HPDE6-E6E7 (cell line): ENCODE data around the gene TVP23A.
"Not testable (repeated sequence)": the region's sequence is repeated elsewhere in the genome, so short reads cannot be mapped to it uniquely, and the experiment has no call there.

Experiments used
- DNase-seq: peaks from one replicate; pipeline ENCODE4 v3.0.0; 2011; ENCODE audit warnings: missing footprints; ENCODE audit errors: extremely low spot score

The TVP23A gene

DNA sequence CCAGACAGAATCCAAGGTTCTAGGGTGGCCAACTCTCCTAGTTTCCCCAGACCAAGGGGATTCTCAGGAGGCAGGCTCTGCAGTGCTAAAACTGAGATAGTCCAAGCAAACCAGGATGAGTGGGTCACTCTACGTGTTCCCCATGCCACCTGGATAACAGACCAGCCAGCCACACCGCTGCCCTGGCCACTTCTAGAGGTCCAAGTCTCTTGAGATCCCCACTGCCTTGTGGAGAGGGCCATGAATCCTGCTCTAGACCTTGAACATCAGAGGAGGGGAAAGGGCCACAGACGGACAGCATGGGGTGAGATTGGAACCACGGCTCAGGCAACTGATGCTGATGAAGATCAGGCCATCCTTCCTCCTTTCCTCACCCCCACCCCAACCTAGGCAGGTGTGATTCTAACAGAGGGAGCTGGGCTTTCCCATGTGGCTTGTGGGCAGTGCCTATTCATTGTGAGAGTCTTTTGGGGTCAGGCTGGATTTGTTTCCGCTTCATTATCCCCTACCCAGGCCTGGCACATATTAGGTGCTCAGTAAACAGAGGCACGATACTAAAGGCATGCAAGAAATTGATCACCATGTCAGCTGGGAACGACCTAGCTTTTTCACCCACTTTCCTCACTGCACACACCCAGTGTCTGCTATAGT, 16.8 kb upstream of the TVP23A start:
- no peak for DNase-seq

DNA sequence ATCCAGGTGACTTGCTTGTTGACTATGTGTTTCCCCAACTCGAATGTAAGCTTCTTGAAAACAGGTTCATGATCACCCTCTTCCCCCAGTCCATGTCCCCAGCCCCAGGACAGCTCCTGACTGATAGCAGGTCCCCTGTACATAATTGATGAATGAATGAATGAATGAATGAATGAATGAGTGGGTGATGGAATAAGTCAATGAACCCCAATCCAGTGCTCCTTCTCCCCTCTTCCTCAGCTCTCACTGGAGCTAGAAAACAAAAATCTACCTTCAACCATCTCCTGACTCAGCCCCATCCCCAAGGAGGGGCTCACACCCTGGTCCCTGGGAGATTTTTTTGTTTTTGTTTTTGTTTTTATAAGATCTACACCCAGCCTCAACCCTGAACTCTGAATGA, 16.2 kb upstream of the TVP23A start:
- DNase-seq = no peak

DNA sequence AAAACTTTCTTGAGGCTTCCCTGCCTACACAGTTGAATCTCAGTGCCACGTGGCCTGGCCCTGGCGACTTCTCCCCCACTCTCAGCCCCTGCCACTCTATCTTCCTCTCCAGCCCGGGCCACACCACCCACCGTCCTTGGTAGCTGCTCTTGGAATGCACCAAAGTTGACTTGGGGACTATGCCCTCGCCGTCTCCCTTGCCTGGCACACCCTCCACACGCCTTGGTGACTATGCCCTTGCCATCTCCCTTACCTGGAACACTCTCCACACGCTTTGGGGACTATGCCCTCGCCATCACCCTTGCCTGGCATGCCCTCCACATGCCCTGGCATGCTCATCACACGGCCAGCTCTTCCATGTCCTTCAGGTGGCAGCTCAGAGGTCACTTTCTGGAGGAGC, 15.5 kb upstream of the TVP23A start:
- no peak for DNase-seq

DNA sequence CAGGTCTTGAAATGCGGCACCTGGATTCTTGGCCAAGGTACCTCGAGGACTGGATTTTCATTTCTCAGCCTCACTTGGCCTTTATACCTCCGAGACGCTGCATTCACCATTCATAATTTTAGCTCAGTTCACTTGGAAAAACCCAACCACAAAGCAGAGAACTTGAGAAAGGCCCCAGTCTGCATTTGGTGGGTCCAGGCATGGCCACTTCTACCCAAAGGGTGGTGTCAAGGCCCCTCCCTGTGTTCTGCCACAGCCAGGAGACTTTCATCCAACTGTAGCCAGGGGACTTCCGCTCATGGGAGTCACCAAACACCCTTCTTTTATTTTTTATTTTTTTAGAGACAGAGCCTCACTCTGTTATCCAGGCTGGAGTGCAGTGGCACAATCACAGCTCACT, 14.7 kb upstream of the TVP23A start:
- no peak for DNase-seq

DNA sequence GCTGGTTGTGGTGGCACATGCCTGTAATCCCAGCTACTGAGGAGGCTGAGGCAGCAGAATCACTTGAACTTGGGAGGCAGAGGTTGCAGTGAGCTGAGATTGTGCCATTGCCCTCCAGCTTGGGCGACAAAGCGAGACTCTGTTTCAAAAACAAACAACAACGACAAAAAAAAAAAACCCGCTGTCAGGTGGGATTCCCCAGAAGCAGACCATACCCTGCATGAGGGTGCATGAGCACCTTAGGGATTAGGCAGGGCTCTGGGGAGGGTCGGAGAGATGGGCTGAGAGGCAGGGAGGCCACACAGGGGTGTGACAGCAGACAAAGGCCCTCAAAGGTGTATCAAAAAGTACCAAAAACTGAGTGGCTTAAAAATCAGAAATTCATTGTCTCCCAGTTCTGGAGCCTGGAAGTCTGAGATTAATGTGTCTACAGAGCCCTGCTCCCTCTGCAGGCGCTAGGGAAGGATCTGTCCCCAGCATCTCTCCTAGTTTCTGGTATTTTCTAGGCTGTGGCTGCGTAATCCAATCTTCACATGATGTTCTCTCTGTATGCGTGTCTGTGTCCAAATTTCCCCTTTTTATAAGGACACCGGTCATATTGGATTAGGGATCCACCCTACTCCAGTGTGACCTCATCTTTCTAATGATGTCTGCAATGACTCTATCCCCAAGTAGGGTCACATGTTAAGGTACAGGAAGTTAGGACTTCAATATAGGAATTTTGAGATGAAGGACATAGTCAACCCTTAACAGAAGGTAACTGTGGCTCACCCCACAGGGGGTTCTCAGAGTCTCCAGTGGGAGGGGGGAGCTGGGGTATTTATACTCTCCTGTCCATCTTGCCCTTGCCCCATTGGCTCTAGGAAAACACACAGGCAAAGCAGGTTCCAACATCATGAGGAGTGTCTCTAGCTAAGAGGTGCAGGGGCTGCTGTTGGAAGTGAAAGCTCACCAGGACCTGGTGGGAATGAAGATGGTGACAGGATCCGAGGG, 13.6 kb upstream of the TVP23A start:
- DNase-seq = no peak

DNA sequence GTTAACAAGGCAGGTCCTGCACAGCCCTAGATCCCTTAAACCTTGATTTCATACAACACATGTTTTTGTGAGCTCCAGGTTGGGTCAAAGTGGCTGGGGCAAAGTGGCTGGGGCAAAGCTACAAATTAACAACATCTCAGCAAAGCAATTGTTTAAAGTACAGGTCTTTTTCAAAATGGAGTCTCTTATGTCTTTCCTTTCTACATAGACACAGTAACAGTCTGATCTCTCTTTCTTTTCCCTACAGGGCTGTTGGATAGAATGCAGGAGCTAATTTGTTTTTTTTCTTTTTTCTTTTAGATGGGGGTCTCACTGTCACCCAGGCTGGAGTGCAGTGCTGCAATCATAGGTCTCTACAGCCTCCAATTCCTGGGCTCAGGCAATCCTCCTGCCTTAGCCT, 11.6 kb upstream of the TVP23A start:
- DNase-seq = not testable (repeated sequence)

DNA sequence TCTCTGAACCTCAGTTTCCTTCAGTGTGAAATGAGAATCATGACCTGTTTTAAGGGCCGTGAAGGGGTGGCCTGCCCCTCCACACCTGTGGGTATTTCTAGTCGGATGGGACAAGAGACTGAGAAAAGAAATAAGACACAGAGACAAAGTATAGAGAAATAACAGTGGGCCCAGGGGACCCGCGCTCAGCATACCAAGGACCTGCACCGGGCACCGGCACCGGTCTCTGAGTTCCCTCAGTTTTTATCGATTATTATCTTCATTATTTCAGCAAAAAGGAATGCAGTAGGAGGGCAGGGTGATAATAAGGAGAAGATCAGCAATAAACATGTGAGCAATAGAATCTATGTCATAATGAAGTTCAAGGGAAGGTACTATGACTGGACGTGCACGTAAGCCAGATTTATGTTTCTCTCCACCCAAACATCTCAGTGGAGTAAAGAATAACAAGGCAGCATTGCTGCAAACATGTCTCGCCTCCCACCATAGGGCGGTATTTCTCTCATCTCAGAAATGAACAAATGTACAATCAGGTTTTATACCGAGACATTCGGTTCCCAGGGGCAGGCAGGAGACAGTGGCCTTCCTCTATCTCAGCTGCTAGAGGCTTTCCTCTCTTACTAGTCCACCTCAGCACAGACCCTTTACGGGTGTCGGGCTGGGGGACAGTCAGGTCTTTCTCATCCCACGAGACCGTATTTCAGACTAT, 10.9 kb upstream of the TVP23A start:
- not testable (repeated sequence) for DNase-seq

DNA sequence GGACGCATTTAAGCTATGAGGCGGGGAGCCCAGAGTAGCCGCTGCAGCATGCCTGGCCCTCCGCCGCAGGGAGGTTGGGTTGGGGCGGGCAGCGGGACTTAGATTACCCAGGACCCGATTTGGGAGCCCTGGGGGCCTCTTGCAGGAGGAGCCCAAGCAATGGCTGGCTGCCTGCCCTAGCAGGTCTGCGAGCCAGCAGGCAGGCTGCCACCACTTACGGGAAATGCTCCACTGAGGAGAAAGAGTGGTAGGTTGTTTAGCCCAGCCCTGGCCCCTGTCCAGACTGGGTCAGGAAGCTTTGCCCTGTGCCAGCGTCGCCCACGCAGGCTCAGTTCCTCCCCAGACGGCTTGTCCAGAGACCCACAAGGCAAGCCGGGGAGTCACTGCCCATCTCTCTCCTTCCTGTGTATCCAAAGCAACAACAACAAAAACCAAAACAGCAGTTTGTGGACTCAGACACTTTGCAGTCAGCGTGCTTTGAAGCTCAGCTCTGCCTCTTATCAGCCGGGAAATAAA, 10.3 kb upstream of the TVP23A start:
- peak; percentile 36 for DNase-seq

DNA sequence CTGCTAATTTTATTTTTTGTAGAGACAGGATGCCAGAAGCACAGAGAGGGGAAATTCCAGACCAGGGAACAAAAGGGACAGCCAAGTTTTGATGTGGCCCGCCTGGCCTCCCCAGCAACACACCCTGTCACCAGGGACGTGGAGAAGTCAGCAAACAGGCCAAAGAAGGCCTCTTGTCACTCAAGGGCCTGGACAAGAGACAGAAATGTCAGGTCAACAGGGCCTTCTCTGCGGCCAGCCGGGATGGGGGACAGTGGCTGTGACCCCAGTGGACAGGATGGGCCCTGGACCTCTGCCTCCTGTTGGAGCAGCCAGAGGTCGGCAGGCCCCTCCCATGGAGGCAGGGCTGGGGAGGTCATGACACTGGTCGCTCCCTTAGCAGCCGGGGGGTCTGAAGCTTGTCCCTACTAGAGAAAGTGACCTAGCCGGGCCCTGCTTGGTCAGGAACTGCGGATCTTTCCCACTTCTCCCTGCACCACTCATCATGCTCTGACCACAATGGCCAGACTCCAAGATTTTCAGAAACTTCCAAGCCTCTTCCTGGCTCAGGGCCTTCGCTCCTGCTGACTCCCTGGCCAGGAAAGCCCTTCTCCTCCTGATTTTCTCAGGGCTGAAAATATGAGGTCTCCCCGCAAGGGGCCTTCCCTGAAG, 9.2 kb upstream of the TVP23A start:
- DNase-seq = no peak

DNA sequence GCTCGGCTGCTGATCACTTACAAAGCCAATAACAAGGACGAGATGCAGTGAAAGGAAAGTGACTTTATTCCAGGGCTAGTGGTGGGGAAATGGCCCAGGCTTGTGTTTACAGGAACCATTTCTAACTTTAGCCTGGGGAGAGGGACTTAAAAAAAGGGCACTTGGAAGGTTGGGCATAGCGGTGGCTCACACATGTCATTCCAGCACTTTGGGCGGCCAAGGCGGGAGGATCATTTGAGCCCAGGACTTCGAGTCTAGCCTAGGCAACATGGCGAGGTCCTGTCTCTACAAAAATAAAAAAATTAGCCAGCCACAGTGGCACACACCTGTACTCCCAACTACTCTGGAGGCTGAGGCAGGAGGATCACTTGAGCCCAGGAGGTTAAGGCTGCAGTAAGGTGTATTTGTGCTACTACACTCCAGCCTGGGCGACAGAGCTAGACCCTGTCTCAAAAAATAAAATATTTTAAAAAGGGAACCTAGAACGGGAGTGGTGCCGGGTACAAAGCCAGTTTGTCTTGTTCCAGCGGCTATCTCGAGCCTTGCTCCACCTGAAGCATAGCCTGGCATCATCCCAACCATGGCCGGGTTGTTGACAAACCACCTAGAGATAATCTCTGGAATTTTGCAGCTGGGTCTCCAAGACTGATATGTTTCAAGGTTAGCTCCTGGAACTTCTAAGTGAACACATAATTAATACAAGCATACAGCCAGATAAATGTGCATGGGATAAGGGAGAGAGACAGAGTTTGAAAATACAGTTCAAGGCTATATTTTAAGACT, 5.7 kb upstream of the TVP23A start:
- DNase-seq = no peak

DNA sequence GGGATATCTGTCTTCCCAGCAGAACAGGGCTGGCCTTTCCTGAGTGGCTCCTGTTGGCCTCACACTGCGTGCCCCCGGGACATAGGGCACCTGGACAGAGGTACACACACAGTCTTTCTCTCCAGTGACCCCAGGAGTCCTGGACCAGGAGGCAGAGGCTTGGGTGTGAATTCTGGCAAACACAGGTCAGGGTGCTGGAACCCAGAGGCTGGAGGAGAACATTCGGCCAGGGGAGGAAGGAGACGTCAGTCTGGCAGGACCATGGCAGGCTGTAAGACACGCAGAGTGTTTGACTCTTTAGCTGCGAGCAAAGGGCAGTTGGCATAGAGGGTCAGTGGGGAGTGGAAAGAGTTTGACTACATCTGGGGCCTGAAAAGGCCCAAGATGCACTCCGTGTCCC, 4.1 kb upstream of the TVP23A start:
- DNase-seq = no peak

DNA sequence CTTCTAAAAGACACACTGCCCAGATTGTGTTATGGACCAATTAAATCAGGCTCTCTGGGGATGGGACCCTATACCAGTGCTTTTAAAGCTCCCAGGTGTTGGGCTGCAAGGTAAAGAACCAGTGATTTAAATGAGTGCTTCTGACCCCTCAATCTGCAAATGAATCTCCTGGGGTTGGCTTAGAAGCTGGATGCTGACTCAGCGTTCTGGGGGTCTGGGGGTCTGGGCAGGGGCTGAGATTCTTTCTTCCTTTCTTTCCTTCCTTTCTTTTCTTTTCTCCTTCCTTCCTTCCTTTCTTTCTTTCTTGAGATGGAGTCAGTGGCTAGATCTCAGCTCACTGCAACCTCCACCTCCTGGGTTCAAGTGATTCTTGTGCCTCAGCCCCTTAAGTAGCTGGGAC, 2.0 kb upstream of the TVP23A start:
- DNase-seq = no peak

DNA sequence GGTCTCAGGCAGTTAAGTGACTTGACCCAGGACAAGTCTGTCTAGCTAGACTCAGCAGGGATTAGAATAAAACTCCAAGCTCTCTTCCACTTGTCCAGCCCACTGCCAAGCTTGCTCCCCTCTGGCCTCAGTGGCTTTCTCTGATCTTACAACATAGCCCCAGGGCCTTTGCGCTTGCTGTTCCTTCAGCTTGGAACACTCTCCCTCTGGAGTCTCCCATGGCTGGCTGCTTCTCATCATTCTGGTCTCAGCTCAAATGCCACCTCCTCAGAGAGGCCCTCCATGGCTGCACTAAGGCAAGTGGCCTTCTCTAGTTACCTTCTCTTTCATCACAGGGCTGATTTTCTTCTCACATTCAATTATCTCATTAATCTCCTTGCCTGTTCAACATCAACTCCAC, 1.1 kb downstream of the TVP23A start:
- no peak for DNase-seq

DNA sequence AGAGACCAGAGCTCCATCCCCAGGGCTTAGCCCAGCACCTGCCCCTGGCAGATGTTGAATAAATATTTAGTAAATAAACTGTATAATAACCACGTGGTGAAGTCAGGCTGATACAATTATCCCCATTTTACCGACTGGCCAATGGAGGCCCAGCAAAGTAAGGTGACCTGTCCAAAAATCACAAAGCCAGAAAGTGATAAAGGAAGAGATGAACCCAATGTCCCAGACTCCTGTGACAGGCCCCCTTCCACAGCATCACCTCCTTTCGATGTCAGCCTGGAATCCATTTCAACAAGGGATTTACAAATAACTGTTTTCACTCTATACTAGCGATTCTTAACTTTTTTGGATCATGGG, 5.5 kb downstream of the TVP23A start:
- DNase-seq = no peak

DNA sequence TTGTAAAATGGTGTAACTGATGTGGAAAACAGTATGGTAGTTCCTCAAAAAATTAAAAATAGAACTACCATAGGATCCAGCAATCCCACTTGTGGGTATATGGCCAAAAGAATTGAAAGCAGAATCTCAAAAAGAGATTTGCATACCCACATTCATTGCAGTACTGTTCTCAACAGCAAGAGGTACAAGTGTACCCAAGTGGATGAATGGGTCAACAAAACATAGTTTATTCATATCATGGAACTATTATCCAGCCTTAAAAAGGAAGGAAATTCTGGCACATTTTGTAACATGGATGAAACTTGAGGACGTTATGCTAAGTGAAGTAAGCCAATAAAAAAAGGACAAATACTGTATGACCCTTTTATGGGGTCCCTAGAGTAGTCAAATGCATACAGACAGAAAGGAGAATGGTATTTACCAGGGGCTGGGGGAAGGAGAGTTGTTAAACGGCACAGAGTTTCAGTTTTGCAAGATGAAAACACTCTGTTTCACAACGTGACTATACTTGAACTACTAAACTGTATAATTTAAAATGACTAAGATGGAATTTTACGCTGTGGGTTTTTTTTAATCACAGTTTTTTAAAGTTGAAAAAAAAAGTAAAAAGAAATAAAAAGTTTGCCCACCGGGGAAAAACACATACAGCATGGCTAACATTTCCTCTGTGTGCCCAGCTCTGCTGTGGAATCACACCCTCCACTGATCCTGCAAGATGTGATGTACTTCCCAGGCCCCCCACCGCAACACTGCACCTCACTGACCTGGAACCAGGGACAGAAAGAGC, 6.1 kb downstream of the TVP23A start:
- DNase-seq = no peak

DNA sequence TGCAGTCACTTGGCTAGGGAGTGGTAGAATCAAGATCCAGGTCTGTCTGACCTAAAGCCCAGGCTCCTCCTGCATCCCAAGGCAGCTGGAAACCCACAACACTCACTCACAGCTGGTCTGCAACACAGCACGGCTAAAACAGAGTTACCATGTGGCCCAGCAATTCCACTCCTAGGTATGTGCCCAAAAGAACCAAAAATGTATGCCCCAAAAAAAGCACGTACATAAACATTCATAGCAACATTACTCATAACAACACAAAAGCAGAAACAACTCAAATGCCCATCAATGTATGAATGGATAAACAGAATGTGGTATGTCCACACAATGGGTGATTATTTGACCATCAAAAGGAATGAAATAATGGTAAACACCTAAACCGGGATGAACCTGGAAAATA, 8.9 kb downstream of the TVP23A start:
- DNase-seq = no peak

DNA sequence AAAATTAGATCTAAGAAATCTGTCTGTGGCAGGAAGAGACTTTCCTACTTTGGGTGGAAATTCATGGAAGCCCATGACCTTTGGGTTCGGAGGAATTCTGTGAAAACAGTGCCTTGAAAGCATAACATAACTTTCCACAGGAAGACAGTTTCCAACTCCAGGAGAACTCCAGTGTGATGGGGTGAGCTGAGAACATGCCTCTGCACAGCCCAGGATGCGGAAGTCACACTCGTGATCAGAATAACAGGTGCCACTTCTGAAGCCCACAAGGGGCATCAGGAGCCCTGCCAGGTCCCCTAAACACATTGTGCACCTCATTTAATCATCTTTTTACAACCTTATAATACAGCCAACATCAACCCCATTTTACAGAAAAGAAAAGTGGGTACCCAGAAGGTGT, 9.7 kb downstream of the TVP23A start:
- DNase-seq = no peak

DNA sequence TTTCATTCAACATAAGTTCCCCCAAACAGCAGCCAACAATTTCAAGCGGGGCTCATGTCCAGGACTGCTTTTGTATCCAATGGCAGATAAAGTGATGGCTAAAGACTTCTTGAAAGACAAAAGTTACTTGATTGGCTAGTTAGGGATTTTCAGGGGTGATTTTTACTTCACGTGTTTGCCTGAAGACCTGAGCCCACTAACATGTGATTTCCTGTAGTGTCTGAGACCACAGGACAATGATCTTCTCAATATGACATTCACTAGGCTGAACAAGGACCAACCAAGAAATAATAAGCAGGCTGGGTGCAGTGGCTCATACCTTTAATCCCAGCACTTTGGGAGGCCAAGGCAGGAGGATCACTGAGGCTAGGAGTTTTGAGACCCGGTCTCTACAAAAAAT, 10.4 kb downstream of the TVP23A start:
- no peak for DNase-seq

DNA sequence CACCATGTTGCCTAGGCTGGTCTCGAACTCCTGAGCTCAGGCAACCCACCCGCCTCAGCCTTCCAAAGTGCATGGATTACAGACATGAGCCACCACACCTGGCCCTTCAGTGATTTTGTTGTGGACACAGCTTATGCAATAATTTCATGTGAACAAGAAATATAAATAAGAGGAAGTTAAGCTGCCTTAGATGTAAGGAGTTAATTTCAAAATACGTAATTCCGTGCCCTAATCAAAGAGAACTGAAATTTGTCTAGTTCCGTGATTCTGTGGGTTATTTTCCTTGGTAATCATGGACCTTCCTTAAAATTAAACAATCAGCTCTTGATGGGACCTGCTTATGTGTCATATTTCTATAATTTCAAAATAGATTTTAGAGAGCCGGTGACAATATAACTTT, 11.9 kb downstream of the TVP23A start:
- no peak for DNase-seq

DNA sequence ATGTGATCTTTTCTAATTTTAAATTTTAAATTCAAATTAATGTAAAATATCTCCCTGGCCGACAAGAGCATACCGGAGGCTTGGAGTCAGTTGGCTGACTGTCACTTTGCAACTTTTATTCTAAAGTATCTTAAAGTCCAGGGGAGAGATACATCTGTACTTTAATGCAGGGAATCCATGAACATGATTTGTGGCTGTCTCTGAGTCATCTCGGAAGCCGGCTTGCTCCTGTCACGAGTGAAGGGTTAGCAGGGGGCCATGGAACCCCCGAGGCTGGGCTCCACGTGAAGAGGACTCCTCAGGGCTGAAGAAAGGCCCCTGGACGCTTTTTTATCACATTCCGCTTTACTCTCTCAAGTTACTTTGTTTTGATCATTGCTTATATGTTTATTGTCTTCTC, 13.3 kb downstream of the TVP23A start:
- DNase-seq = no peak
